Activated CD4-positive, alpha-beta T cell treated with anti-CD3 and anti-CD28 coated beads, Interleukin-2, amount 10 ng/mL, durations not matched to agents 7 days and 5 days (primary cell): Measurements from ENCODE around the gene GRXCR1. TPM values are rescaled to one million over a fixed set of nuclear protein-coding genes. Genes with fewer than 3 reads are reported as not detected.

Experiments
- CTCF ChIA-PET: fragments of 350-600 bp; sonication (Branson Sonifier 250); formaldehyde crosslinking; loops from one replicate; lab custom pipeline; 2021; ENCODE audit warnings: antibody characterized with exemption; lab: Charles Lee
- POLR2A ChIA-PET: fragments of 350-600 bp; sonication (Branson Sonifier 250); formaldehyde crosslinking; loops from one replicate; lab custom pipeline; 2021; ENCODE audit warnings: antibody characterized with exemption; lab: Charles Lee
- DNase-seq: peaks from one replicate; pipeline ENCODE4 v3.0.0-alpha.2; 2020
- H3K27ac Mint-ChIP-seq: one replicate; pipeline ENCODE4 v1.8.0; 2021; ENCODE audit warnings: mild to moderate bottlenecking, moderate library complexity, mixed read lengths
- H3K27me3 Mint-ChIP-seq: one replicate; pipeline ENCODE4 v1.8.0; 2021; ENCODE audit warnings: mixed read lengths
- H3K36me3 Mint-ChIP-seq: one replicate; pipeline ENCODE4 v1.8.0; 2021; ENCODE audit warnings: low read depth, mixed read lengths
- H3K4me1 Mint-ChIP-seq: one replicate; pipeline ENCODE4 v1.8.0; 2021; ENCODE audit warnings: mixed read lengths
- H3K4me3 Mint-ChIP-seq: one replicate; pipeline ENCODE4 v1.8.0; 2021; ENCODE audit warnings: mild to moderate bottlenecking, moderate library complexity, mixed read lengths
- H3K9me3 Mint-ChIP-seq: one replicate; pipeline ENCODE4 v1.8.0; 2021; ENCODE audit warnings: mixed read lengths
- total RNA-seq, 2 experiments: library from RNA; stranded (reverse); gene quantifications; one replicate each; pipeline ENCODE4 v1.2.3, GENCODE V29; 2021

GRXCR1 gene
- total RNA-seq, 2 experiments from 2014 or later: not detected

DNA sequence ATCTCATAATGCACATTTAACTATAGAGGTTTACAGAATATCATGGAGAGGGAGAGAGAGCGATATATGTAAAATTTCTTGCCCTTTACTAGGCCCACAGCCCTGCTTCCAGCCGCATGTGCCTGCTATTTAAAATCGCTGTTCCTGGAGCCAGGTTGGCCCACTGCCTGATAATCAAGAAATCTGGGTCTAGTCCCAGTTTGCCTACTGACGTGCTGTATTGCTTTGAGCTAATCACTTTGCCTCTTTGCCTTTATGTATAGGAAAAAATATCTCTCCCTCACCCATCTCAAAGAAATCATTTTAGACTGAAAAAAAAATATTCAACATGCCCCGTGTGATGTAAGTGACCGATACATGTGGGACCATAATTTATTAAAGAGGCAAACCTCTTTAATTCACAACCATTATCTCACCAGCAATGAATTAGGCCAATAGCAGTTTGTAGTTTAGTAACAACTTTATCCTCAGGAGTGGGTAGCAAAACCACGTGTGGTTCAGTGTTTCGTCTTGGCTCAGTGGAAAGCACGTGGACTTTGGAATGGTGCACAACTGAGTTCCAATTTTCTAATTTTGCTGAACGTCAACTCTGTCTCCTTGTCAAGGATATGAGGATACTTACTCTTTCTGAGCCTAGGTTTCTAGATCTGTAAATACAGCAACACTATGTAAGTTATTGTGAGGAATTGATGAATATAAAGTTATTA is 62.6 kb downstream of the GRXCR1 start:
- H3K4me1 Mint-ChIP-seq: no peaks in the 10 kb centered on the region
- no peak overlapping the region for H3K4me3 Mint-ChIP-seq
- no peak for DNase-seq
- H3K27ac Mint-ChIP-seq: no peak overlapping the region
- POLR2A ChIA-PET: no interaction called here
- CTCF ChIA-PET: no interaction called here
- H3K36me3 Mint-ChIP-seq: no peaks in the 10 kb centered on the region
- H3K9me3 Mint-ChIP-seq: no peaks in the 10 kb centered on the region
- H3K27me3 Mint-ChIP-seq: no peaks in the 10 kb centered on the region

- H3K4me1 Mint-ChIP-seq: no peaks in the 10 kb centered on the region
- H3K27me3 Mint-ChIP-seq: no peaks in the 10 kb centered on the region
- no peaks in the 10 kb centered on the region for H3K36me3 Mint-ChIP-seq
- no peak overlapping the region for H3K4me3 Mint-ChIP-seq
- POLR2A ChIA-PET: no interaction called here
- no peaks in the 10 kb centered on the region for H3K9me3 Mint-ChIP-seq
- H3K27ac Mint-ChIP-seq: no peak overlapping the region
- DNase-seq: no peak
- CTCF ChIA-PET: no interaction called here
These were observed 63.4 kb downstream of the GRXCR1 start for GRCh38 chr4:42955746-42956505.

DNA sequence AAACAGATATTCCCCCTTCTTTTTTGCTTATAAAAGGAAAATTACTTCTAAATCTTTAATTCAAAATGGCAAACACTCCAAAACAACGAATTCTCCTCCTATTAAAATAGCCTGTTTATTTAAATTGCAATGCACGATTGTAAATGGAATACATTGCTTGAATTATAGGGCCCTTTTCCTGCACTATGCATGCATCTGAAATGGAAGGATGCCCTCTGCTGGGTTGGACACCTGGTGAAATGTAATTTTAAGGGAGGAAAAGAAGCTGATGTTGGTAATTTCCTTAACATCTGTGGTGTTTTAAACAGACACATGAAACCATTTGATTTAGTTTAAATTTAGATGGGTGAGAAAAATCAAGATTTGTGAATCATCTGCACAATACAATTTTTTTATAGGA is 72.8 kb downstream of the GRXCR1 start:
- no peaks in the 10 kb centered on the region for H3K27me3 Mint-ChIP-seq
- H3K36me3 Mint-ChIP-seq: no peaks in the 10 kb centered on the region
- DNase-seq: no peak
- no peak overlapping the region for H3K27ac Mint-ChIP-seq
- H3K9me3 Mint-ChIP-seq: no peaks in the 10 kb centered on the region
- no peak overlapping the region for H3K4me3 Mint-ChIP-seq
- ChIA-PET CTCF (no interaction called here), POLR2A (no interaction called here)
- H3K4me1 Mint-ChIP-seq: no peaks in the 10 kb centered on the region

DNA sequence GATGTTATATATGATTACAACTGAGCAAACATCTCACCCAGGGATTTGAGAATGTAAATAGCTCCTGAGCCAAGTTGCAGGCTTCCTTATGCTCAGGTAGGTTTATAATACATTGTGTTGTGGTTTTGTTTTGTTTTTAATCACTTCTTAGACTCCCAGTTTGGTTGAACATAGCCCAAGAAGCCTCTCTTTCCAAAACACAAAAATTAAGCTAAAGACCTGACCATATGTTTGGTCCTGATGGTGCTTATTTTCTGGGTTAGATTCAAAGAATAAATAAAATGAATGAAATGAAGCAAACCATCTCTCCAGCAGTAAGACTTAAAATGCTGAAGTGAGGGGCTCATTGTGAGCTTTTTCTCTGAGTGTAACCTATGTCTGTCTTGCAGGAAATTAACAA is 93.5 kb downstream of the GRXCR1 start:
- Mint-ChIP-seq H3K4me3 (no peak overlapping the region), H3K36me3 (no peaks in the 10 kb centered on the region)
- CTCF ChIA-PET: no interaction called here

DNA sequence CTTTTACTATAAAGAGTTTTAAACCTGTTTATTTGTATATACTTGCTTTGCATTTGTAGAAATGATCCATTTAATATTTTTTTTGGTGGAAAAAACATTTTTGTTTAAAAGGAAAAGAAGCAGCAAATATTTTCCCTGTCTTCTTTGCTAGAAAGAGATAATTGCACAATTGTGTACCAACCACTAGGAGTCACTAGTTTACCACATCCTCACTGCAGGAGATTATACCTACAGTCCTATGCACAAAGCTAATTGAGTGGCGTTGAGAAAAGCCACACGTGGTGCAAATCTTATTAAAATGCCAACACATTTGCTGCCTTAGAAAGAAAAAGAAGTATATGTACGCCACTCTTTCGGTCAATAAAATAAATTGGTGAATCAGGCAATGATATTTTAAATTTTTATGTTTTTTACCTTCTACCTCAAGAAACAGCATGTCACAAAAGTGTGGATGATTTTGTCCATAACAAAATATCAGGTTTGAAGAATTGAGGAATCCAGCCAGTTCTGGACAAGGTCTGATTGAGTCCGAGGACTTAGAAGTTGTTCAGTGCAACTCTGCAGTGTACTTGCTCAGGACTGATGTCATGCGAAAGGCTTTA is 102.9 kb downstream of the GRXCR1 start:
- Mint-ChIP-seq H3K9me3 (no peaks in the 10 kb centered on the region), H3K4me1 (no peaks in the 10 kb centered on the region)

More for the DNA sequence above, 93.5 kb downstream of the GRXCR1 start:
- DNase-seq: no peak
- no peaks in the 10 kb centered on the region for H3K4me1 Mint-ChIP-seq
- H3K9me3 Mint-ChIP-seq: peaks cover 3% of the 10 kb centered on the region
- H3K27me3 Mint-ChIP-seq: no peaks in the 10 kb centered on the region
- POLR2A ChIA-PET: no interaction called here
- H3K27ac Mint-ChIP-seq: no peak overlapping the region

GRCh38 chr4:43008793-43009192 is 116.3 kb downstream of the GRXCR1 start:
- Mint-ChIP-seq H3K36me3 (no peaks in the 10 kb centered on the region), H3K9me3 (peaks cover 16% of the 10 kb centered on the region), H3K27me3 (no peaks in the 10 kb centered on the region), H3K4me3 (no peak overlapping the region), H3K4me1 (no peaks in the 10 kb centered on the region), H3K27ac (no peak overlapping the region)
- CTCF ChIA-PET: no interaction called here
- POLR2A ChIA-PET: no interaction called here
- DNase-seq: no peak

More for the DNA sequence above, 102.9 kb downstream of the GRXCR1 start:
- Mint-ChIP-seq H3K27ac (no peak overlapping the region), H3K4me3 (no peak overlapping the region), H3K27me3 (no peaks in the 10 kb centered on the region), H3K36me3 (no peaks in the 10 kb centered on the region)
- no peak for DNase-seq
- ChIA-PET CTCF (no interaction called here), POLR2A (no interaction called here)

GRCh38 chr4:43014256-43014655 is 121.7 kb downstream of the GRXCR1 start:
- no peak overlapping the region for H3K4me3 Mint-ChIP-seq
- POLR2A ChIA-PET: no interaction called here
- no peaks in the 10 kb centered on the region for H3K9me3 Mint-ChIP-seq
- H3K36me3 Mint-ChIP-seq: no peaks in the 10 kb centered on the region
- H3K4me1 Mint-ChIP-seq: no peaks in the 10 kb centered on the region
- CTCF ChIA-PET: no interaction called here
- DNase-seq: no peak
- no peaks in the 10 kb centered on the region for H3K27me3 Mint-ChIP-seq
- no peak overlapping the region for H3K27ac Mint-ChIP-seq

GRCh38 chr4:43041632-43042031 is 149.1 kb downstream of the GRXCR1 start:
- ChIA-PET POLR2A (no interaction called here), CTCF (no interaction called here)
- Mint-ChIP-seq H3K27me3 (no peaks in the 10 kb centered on the region), H3K4me3 (no peak overlapping the region), H3K4me1 (no peaks in the 10 kb centered on the region), H3K27ac (no peak overlapping the region), H3K9me3 (no peaks in the 10 kb centered on the region), H3K36me3 (no peaks in the 10 kb centered on the region)
- no peak for DNase-seq

- H3K27ac Mint-ChIP-seq: no peak overlapping the region
- no peak for DNase-seq
- H3K27me3 Mint-ChIP-seq: no peaks in the 10 kb centered on the region
- no peaks in the 10 kb centered on the region for H3K9me3 Mint-ChIP-seq
- no peaks in the 10 kb centered on the region for H3K36me3 Mint-ChIP-seq
- H3K4me3 Mint-ChIP-seq: no peak overlapping the region
- H3K4me1 Mint-ChIP-seq: no peaks in the 10 kb centered on the region
- CTCF ChIA-PET: no interaction called here
- POLR2A ChIA-PET: no interaction called here
These were observed 154.5 kb downstream of the GRXCR1 start for GRCh38 chr4:43047058-43047457.

- Mint-ChIP-seq H3K4me1 (no peaks in the 10 kb centered on the region), H3K27ac (no peak overlapping the region), H3K9me3 (no peaks in the 10 kb centered on the region), H3K36me3 (no peaks in the 10 kb centered on the region), H3K4me3 (no peak overlapping the region), H3K27me3 (no peaks in the 10 kb centered on the region)
- no peak for DNase-seq
- ChIA-PET CTCF (no interaction called here), POLR2A (no interaction called here)
These were observed 156.1 kb downstream of the GRXCR1 start for GRCh38 chr4:43048570-43048969.

- Mint-ChIP-seq H3K9me3 (no peaks in the 10 kb centered on the region), H3K27me3 (no peaks in the 10 kb centered on the region), H3K4me1 (no peaks in the 10 kb centered on the region), H3K4me3 (no peak overlapping the region), H3K36me3 (no peaks in the 10 kb centered on the region), H3K27ac (no peak overlapping the region)
- CTCF ChIA-PET: no interaction called here
- no peak for DNase-seq
- POLR2A ChIA-PET: no interaction called here
These were observed 156.8 kb downstream of the GRXCR1 start for GRCh38 chr4:43049326-43049725.

DNA sequence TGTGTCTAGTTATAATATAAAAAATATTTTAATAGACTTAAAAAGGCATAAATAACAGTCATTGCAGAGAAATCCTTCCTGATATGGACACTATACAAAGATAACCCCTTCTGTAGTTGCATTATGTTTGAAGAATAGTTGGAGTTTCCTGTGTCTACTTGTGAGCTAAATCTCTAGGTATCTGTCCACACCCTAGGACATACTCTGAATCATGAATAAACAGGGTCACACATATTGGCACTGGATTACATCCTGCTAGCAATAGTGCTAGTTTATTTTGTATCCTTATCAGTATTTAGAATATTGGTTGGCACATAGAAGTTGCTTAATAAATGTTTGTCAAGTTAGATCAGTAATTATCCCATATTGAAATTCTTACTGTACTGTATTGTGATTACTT is 173.9 kb downstream of the GRXCR1 start:
- DNase-seq: no peak
- Mint-ChIP-seq H3K4me3 (no peak overlapping the region), H3K27me3 (no peaks in the 10 kb centered on the region), H3K27ac (no peak overlapping the region), H3K36me3 (no peaks in the 10 kb centered on the region), H3K4me1 (no peaks in the 10 kb centered on the region), H3K9me3 (peaks cover 3% of the 10 kb centered on the region)
- CTCF ChIA-PET: no interaction called here
- POLR2A ChIA-PET: no interaction called here

DNA sequence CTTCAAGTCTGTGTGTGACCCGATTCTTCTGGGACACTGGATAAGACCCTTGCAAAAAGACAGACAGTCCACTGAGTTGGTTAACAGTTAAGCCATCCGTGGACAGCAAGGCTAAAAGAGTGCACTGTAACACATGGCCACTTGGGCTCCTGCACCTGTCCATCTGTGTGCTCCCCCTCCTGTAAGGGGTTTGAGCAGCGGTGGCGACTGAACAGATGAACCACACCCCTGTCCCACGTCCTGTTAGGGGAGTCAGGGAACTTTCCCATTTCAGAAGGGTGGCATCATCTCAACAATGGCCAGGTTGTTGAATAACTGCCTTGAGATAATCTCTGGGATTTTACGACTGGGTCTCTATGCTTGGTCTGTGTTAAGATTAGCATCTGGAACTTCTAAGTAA is 178.6 kb downstream of the GRXCR1 start:
- no peaks in the 10 kb centered on the region for H3K27me3 Mint-ChIP-seq
- no peak overlapping the region for H3K27ac Mint-ChIP-seq
- H3K4me1 Mint-ChIP-seq: no peaks in the 10 kb centered on the region
- H3K4me3 Mint-ChIP-seq: no peak overlapping the region
- POLR2A ChIA-PET: no interaction called here
- DNase-seq: no peak
- CTCF ChIA-PET: no interaction called here
- no peaks in the 10 kb centered on the region for H3K36me3 Mint-ChIP-seq
- H3K9me3 Mint-ChIP-seq: peaks cover 10% of the 10 kb centered on the region
